NCI-H524 treated with DMSO at 0.1 percent for 48 hours (cell line): ENCODE measurements around the gene PRAMEF18.
"Not testable (repeated sequence)": the region's sequence is repeated elsewhere in the genome, so short reads cannot be mapped to it uniquely, and the experiment has no call there.

Experiments
- DNase-seq: peaks from one replicate; lab custom pipeline; 2025; lab: John Stamatoyannopoulos, UW

The PRAMEF18 gene, protein sequence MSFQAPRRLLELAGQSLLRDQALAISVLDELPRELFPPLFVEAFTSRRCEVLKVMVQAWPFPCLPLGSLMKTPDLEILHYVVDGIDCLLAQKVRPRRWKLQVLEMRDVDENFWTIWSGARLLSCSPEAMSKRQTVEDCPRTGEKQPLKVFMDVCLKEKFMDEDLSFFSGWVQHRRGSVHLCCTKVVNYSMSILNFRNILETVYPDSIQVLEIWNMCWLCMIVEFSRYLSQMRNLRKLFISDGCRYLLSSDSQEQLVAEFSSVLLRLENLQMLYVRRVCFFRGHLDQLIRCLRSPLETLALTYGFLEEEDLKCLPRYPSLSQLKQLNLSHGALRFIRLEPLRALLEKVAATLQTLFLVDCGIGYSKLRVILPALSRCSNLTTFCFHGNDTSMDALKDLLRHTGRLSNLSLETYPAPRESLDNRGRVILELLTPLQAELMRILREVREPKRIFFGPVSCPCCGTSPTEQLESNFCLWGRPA

DNA sequence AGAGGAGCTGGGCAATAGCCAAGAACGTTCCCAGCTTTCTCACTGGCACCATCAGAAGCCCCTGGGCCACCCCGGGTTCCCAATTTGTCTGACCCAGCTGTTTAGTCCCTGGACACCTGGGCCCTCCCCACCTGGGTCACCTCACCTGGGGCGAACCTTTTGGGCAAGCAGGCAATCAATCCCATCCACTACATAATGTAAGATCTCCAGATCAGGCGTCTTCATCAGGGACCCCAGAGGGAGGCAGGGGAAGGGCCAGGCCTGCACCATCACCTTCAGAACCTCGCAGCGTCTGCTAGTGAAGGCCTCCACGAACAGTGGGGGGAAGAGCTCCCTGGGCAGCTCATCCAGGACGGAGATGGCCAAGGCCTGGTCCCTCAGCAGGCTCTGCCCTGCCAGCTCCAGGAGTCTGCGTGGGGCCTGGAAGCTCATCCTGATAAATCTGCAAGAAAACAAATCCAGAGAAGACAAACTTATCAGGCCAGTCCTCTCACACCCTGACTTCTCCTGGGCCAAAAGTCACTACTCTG lies at the start of gene PRAMEF18:
Gene PRAMEF18 (minus strand): TSS at position 480 of the 530 bp plus-strand sequence. CDS start 48 bp downstream, at position 432.
- DNase-seq = not testable (repeated sequence)

DNA sequence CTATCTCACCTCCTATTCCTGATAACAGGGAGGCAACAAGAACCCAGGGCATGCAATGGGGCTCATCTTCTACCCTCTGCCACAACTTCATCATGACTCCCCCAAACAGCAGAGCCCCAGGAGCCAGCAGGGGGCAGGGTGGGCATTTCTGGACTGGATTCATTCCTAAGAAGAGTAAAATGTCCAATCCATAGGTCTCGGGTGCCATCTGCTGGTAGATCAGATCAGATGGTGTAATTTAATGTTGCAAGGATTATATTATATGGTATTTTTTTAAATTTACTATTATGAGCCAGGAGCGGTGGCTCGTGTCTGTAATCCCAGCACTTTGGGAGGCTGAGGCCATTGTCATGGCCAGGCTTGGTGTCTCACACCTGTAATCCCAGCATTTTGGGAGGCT lies 39.2 kb upstream of the PRAMEF18 start:
- not testable (repeated sequence) for DNase-seq

DNA sequence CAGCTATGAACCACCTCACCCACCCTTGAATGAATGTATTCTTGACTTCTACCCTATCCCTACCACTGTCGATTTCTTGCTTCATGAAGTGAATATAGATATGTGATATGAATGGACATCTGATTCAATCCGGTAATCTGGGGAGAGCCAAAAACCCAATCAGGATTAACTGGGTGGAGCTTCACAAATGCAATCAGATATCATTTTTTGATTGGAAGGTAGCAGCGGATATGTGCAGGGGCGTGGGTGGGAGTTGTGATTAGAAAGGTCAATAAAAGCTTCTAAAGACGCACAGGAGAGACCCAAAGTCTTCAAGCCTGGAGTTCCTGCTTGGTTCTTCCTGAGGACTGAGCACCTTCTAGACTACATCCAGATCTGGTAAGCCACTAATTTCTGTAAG lies 27.9 kb upstream of the PRAMEF18 start, which contains the start of gene PRAMEF5:
Gene PRAMEF5 (plus strand): TSS at position 301 of the 400 bp plus-strand sequence. CDS start 5,071 bp downstream, outside the sequence.
- DNase-seq = not testable (repeated sequence)

DNA sequence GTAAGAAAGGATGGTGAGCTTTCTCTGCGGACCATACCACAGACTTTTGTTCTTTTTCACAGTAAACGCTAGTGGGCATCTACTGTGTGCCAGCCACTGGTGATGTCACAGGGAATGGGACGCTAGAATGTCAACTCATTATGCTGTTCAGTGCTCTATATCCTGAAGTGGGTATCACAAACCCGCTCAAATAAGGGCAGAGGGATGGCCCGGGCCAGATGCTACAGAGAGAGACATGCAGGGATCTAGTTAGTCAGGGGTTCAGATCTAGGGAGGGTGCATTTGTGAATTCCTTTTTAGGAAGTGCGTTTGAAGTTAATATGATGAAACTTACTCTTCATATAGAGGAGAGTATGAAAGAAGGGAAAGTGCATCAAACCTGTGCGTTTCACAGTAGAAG lies 21.2 kb upstream of the PRAMEF18 start:
- DNase-seq = not testable (repeated sequence)

DNA sequence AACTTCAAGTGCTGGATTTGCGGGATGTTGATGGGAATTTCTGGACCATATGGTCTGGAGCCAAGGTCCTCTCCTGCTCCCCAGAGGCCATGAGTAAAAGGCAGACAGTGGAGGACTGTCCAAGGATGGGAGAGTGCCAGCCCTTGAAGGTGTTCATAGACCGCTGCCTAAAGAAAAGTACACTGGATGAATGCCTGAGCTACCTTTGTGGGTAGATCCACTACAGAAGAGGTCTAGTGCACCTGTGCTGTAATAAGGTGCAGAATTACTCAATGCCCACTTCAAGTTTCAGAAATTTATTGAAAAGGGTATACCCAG lies 20.6 kb upstream of the PRAMEF18 start:
- DNase-seq = not testable (repeated sequence)

DNA sequence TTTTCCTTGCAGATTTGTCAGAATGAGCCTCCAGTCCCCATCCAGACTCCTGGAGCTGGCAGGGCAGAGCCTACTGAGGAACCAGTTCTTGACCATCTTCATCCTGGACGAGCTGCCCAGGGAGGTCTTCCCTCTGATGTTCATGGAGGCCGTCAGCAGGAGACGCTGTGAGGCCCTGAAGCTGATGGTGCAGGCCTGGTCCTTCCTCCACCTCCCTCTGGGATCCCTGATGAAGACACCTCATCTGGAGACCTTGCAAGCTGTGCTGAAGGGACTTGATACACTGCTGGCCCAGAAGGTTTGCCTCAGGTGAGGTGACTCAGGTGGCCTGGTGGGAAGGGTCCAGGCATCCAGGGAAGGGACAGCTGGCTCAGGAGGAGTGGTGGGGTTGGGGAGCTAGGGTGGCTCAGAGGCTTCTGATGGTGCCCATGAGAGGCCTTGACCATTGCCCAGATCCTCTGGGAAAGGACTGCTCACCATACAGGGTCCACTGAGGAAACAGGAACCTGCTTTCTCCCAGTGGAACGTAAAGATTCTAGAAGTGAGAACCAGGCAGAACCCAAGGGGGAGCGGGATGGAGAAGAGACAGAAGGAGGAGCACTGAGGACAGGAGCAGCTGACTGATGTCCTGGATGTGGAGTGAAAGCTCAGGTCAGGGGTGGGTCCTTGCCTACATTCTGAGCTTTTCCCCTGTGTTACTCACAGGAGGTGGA lies 20.0 kb upstream of the PRAMEF18 start:
- not testable (repeated sequence) for DNase-seq

DNA sequence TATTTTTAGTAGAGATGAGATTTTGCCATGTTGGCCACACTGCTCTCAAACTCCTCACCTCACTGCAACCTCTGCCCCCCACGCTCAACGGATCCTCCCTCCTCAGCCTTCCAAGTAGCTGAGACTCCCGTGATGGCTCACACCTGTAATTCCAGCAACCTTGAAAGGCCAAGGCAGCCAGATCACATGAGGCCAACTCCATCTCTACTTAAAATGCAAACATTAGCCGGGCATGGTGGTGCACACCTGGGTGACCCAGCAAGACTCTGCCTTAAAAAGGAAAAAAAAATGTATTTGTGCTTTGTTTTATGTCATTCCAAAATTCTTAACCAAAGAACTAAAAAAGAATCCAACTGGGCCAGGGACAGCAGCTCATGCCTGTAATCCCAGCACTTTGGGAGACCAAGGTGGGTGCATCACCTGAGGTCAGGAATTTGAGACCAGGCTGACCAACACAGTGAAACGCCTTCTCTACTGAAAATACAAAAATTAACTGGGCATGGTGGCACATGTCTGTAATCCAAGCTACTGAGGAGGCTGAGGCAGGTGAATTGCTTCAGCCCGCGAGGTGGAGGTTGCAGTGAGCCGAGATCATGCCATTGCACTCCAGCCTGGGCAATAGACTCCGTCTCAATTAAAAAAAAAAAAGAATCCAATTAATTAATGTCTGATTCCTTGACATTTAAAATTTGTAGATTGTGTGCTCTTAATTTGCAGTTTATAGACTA lies 17.7 kb upstream of the PRAMEF18 start:
- not testable (repeated sequence) for DNase-seq

DNA sequence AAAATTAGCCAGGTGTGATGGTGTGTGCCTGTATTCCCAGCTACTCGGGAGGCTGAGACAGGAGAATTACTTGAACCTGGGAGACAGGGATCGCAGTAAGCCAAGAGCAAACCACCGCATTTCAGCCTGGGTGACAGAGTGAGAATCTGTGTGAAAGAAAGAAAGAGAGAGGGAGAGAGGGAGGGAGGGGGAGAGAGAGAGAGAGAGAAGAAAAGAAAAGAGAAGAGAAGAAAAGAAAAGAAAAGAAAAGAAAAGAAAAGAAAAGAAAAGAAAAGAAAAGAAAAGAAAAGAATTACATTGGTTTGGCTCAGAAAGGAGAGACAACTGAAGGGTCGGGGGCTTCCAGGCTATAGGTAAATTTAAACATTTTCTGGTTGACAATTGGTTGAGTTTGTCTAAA lies 13.7 kb upstream of the PRAMEF18 start:
- not testable (repeated sequence) for DNase-seq

DNA sequence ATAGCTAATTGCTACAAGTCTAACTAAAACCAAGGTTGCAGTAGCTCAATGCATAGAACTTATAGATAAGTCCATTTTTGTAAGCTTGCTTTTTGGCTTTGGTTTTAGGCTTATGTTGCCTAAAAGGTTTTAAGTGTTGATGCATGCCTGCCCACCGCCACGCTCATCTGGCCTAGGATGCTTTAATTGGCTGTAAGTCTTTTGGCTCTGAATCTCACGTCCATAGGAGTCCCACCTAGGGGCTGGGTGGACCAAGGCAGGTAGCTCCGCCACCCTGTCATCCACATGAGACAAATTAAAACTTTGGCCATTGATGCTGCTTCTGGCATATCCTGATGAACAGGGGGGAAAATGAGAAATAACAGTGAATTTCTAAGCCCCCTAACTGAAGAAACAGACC lies 11.6 kb upstream of the PRAMEF18 start:
- DNase-seq = not testable (repeated sequence)

DNA sequence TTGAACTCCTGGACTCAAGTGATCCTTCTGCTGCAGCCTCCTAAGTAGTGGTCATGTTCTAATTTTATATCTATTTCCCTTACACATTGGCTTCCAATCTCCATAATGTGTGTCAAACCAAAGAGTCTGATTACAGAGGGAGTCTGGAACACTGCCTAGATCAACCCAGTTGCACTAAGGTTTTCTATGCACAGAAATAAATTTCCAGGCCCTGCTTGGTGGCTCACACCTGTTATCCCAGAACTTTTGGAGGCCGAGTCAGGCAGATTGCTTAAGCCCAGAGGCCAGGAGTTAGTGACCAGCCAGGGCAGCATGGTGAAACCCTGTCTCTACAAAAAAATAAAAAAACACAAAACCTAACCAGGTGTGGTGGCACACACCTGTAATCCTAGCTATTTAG lies 8.1 kb upstream of the PRAMEF18 start:
- not testable (repeated sequence) for DNase-seq

DNA sequence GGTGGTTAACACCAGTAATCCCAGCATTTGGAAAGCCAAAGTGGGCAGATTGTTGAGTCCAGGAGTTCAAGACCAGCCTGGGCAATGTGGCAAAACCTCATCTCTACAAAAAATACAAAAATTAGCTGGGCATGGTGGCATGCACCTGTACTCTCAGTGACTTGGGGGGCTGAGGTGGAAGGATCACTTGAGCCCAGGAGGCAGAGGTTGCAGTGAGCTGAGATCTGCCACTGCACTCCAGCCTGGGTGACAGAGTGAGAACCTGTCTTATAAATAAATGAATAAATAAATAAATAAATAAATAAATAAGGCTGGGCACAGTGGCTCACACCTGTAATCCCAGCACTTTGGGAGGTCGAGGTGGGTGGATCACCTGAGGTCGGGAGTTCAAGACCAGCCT lies 6.1 kb upstream of the PRAMEF18 start:
- not testable (repeated sequence) for DNase-seq

DNA sequence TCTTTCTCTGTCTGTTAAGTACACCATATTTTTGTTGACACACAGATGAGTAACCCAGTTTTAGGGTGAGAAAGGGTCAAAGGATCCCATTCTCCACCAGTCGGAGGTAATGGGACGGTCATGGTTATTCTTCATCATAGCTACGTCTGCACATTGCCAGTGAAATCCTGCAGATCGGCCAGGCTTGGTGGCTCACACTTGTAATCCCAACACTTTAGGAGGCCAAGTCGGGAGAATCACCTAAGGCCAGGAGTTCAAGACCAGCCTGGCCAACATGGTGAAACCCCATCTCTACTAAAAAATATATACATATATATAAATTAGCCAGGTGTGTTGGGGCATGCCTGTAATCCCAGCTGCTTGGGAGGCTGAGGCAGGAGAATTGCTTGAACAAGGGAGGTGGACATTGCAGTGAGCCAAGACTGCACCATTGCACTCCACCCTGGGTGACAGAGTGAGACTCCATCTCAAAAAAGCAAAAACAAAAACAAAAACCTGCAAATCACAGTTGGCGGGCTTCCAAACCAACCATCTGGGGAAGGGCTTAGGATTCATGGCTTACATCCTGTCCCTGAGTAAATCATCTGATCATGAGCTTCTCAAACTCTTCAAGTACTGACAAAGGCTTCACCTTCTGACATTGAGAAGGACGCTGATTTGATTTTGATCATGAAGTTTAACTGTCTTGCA lies 5.3 kb upstream of the PRAMEF18 start:
- DNase-seq = not testable (repeated sequence)

DNA sequence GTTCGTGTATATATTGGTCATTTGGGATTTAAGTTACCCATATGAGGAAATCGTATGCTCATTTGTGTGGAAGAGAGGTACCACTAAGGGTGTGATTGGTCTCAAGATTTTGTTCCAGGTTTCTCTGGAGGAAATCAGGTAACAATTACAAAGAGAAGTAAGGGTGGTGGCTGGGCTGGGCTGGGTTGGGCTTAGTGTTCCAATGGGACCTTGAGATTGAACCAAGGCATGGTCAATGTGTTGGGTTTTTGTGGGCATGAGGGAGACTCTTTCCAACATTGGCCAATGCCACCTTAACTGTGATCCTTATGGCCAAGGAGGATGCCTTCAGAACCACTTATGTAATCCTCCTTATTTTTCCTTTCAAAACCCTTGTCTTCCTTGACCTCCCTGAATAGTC lies 4.6 kb upstream of the PRAMEF18 start:
- not testable (repeated sequence) for DNase-seq

DNA sequence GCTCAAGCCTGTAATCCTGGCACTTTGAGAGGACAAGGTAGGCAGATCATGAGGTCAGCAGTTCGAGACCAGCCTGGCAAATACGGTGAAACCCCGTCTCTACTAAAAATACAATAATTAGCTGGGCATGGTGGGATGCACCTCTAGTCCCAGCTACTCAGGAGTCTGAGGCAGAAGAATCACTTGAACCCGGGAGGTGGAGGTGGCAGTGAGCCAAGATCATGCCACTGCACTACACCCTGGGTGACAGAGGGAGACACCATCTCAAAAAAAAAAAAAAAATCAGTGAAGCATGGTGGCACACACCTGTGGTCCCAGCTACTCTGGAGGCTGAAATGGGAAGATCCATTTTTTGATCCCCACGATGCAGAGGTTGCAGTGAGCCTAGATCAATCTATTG lies 4.1 kb upstream of the PRAMEF18 start:
- not testable (repeated sequence) for DNase-seq

DNA sequence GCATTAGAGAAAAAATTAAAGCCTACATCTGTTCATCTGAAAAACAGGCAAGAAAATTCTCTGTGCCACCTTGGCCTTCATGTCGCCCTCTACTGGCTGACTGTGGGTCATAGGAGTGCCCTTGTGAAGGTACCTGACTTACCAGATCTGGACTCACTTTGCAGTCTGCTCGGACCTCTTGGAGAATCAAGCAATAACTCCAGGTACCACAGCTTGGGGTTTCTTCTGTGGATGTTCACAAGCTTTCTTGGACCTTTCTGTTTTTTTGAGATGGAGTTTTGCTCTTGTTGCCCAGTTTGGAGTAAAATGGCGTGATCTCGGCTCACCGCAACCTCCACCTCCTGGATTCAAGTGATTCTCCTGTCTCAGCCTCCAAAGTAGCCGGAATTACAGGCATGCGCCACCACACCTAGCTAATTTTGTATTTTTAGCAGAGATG lies 2.4 kb upstream of the PRAMEF18 start:
- DNase-seq = no peak

DNA sequence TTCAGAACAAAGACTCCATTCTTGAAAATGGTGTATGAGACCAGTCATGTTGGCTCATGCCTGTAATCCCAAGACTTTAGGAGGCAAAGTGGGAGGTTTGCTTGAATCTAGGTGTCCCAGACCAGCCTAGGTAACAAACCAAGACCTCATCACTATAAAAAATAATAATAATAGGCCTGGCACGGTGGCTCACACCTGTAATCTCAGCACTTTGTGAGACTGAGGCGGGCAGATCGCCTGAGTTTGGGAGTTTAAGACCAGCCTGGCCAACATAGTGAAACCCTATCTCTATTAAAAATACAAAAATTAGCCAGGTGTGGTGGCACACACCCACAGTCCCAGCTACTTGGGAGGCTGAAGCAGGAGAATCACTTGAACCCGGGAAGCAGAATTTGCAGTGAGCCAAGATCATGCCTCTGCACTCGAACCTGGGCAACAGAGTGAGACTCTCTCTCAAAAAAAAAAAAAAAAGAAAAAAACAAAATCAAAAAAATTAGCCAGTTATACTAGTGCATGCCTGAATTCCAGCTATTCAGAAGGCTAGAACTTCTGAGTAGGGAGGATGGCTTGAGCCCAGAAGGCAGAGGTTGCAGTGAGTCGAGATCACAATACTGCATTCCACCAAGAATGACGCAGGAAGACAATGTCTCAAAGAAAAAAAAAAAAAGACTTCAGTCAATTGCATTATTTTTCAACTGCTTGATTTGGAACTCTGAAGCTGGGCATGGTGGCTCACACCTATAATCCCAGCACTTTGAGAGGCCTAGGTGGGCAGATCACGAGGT lies 1.5 kb upstream of the PRAMEF18 start:
- DNase-seq = not testable (repeated sequence)

DNA sequence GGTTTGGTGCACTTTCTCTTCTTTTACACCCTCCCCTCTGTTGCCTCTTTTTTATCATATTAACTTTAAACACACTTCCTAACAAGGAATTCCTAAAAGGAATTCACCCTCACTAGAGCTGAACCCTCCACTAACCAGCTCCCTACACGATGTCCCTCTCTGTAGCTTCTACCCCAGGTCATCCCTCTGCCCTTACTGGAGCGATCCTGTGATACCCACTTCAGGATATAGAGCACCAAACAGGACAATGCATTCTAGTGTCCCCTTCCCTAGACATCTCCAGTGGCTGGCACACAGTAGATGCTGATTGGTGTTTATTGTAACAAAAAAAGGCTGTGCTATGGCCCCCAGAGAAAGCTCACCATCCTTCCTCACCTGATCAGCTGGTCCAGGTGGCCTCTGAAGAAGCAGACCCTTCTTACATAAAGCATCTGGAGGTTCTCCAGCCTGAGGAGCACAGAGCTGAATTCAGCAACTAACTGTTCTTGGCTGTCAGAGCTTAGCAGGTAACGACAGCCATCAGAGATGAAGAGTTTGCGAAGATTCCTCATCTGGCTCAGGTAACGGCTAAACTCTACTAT lies 1.4 kb downstream of the PRAMEF18 start:
- no peak for DNase-seq

DNA sequence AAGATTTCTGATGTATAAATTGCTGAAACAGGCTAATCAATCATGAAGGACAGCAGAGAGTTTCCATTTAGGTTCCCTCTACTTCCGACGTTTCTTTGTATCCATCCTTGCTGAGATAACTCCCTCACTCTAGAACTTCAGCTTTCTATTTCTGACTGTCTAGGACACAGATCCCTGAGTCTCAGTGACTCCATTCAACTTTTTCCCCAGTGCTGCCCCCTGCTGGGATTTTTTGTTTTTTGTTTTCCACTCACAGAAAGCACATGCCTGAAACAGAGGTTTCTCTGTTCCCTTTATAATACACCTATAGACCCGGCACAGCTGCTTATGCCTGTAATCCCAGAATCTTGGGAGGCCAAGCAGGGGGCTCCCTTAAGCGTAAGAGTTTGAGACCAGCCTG lies 3.2 kb downstream of the PRAMEF18 start:
- DNase-seq = not testable (repeated sequence)

DNA sequence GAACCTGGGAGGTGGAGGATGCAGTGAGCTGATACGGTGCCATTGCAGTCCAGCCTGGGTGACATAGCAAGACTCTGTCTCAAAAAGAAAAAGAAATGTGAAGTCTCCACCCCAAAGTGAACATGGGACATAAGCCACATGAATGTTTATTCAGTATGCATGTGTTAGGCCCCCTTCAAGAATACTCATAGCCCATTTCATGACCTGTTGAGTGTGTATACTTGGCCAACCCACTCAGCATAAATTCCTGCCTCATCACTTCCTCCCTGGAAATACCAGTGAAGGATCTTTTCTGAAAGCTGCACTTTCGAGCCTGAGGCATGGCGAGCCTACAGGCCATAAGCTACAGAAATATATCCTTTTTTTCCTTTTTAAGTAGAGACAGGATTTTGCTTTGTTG lies 6.8 kb downstream of the PRAMEF18 start:
- not testable (repeated sequence) for DNase-seq

DNA sequence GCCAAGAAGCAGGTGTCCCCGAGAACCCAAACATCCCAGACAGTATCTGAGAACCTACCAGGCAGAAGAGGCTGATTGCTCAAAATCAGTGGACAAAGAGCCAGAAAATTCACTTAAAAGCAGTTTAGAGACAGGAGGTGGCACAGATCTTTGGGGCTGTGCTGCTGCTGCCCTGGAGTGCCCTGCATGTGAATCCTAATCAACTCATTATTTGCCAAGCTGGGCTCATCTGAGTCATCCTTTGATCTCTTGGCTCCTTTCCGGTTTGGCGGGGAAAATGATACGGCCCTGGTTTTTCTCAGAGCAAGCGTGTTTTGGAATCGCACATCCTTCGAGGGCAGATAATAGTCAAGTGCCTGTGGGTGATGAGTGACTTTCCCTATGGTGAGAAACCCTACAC lies 9.3 kb downstream of the PRAMEF18 start:
- not testable (repeated sequence) for DNase-seq
